Stimulated activated CD4-positive, alpha-beta T cell treated with anti-CD3 and anti-CD28 coated beads, Interleukin-12 subunit alpha, Interleukin-12 subunit beta, amount 100 ng/mL, for 48 hours (primary cell): ENCODE results near the gene NTN4.
A peak's percentile ranks its signal among the peaks of the same experiment; 100 is the strongest.
"Not testable (repeated sequence)": the region's sequence is repeated elsewhere in the genome, so short reads cannot be mapped to it uniquely, and the experiment has no call there.

Source experiments
- DNase-seq, 3 donors: peaks; one replicate each; pipeline ENCODE4 v3.0.0-alpha.2; 2020; ENCODE audit warnings: low read depth in 2 of 3, low spot score in 1 of 3

NTN4 gene

DNA sequence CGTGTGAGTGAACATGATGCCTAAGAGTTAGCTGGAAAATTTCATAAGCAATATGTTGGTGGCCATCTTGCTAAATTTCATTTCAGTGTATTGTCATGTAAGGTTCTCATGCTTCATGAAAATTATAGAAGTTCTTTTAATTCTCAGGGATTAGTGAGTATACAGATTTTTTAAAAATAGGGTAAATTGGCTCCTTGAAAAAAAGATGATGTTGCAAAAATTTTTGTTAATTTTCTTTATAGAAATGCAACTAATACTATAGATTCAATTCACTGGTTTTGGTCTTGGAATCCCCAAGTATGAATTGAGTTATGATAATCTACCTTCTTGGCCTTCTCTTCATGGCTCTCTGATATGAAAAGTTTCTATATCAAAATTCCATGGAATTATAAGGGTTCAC lies 75.4 kb downstream of the NTN4 start:
- no peak for DNase-seq

DNA sequence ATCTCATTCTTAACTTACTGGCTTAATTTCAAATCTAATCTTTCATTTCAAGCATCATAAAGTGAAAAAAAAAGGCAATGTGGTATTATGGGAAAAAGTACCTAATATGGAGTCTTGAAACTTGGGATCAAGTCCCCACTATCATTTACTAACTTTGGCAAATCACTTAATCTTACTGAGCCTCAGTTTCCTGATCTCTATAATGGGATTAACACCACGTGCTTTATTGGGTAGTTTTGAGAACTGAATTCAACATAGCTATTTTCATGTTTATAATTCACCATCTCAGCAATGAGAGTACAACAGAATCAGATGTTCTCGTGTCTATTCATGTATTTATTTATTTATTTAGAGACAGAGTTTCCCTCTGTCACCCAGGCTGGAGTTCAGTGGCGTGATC lies 78.3 kb downstream of the NTN4 start:
- no peak for DNase-seq

DNA sequence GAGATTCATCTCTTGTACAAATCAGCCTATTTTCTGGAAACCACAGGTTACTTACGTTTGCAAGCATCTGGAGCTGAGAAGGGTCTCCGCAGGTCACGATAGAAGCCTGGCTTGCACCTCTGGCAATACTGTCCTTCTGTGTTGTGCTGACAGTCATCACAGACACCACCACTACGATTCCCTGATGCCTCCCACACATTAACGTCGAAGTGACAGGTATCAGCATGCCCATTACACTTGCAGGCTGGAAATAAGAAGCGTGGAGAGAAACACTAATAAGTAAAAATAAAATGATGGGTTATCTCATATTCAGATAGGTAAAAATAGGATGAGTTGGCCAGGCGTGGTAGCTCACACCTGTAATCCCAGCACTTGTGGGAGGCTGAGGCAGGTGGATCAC lies 80.2 kb downstream of the NTN4 start:
- no peak for DNase-seq

DNA sequence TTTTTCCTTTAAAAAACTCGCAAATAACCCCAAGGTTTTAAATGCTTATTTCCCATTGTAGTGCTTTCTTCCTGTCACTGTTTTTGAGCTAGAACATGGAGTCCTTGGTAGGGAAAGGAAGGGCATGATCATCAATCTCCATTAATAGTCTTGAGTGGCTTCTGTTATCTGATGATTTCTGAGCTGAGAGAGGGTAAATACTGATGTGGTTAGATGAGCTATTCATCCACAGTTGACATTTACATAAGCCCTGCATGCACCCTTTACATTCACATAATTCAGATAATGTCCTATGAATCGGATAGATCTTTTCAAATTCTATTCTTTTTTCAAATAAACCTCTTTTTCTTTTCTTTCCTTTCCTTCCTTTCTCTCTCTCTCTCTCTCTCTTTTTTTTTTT lies 81.4 kb downstream of the NTN4 start:
- no peak for DNase-seq

DNA sequence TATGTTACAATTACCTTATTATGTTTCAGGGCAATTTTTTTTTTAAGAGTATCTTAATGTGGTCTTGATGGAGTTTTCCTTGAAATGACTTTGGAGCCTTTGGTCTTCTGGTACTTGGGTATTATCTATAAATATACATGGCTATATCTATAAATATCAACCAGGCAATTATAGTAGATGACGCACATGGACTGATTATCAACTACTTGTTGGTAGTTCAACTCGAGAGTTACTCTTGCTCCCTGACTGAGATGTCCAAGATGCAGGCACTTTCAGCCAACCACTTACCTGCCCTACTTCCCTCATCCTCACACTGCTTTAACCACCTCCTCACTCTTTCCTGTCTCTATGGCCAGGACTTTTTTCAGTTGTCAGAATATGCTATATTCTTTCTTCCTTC lies 85.4 kb downstream of the NTN4 start:
- no peak for DNase-seq

DNA sequence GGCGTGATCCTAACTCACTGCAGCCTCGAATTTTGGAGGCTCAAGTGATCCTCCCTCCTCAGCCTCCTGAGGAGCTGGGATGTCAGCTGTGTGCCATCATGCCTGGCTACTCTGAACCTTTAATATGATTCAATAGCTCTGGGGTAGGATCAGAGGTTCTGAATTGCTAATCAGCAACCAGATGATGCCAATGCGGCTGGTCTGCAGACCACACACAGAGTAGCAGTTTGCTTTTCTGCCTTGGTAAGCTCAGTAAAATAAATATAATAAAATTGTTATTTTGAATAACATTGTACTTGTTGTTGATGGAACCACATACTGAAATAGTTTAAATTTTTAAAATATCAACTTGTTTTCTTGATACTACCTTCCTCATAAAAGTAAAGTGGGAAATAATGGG lies 86.6 kb downstream of the NTN4 start:
- no peak for DNase-seq

DNA sequence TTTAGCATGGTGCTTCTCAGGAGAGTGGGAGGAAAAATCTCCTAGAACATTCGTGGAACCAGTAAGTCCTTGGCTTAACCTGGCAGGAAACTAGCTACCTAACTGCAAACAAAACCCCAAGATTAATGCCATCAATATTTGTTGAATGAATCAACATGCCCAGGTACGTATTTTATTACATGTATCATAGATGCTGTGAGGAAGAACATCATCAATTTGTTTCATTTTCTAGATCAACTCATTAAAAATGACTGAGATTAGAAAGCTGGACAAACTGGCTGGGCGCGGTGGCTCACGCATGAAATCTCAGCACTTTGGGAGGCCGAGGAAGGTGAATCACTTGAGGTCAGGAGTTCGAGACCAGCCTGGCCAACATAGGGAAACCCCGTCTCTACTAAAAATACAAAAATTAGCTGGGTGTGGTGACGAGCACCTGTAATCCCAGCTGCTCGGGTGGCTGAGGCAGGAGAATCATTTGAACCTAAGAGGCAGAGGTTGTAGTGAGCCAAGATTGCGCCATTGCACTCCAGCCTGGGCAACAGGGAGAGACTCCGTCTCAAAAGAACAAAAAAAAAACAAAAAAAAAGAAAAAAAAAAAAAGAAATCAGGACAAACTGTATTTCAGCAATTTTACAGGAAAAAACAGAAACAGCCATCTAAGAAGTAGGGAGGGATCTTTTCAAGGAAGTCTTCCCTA lies 88.7 kb downstream of the NTN4 start:
- DNase-seq = no peak

DNA sequence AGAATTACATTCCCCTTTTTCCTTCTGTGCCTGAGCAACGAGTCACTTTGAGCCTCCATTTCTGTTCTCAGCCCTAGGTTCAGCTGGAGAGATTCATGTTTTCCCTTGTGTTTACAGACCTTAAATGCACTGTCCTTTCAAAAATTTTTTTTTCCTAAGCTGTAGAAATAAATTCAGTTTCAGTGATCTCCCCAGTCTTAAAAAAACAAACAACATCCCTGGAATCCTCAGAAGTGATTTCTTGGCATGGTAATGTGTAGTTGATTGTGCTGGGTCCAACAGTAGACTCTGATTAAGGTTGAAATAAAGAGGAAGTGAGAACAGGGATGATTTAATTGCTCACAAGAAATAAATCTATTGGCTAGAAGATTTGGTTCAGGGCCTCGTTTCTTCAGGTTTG lies 89.3 kb downstream of the NTN4 start:
- DNase-seq = no peak

DNA sequence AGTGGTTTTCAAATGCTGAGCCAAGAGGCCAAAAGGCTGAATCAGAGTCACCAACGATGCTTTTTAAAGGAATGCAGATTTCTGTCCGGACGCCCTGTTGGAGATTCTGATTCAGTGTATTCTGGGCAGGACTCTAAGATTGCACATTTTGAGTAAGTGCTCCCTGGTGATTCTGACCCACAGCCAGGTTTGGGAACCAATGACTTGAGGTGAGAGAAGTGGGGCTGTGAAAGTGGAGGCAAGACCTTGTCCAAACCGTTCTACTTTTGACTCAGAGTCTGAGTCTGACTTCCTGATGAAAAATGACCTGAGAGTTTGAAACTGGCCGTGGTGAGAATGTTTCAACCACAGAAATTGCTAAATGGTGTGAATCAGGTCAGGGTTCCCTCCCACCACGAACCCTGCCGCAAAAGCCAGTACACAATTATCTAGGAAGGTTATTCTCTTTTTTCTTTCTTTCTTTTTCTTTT lies 90.2 kb downstream of the NTN4 start:
- DNase-seq = peak in 1 of 3 donors; percentile 2

DNA sequence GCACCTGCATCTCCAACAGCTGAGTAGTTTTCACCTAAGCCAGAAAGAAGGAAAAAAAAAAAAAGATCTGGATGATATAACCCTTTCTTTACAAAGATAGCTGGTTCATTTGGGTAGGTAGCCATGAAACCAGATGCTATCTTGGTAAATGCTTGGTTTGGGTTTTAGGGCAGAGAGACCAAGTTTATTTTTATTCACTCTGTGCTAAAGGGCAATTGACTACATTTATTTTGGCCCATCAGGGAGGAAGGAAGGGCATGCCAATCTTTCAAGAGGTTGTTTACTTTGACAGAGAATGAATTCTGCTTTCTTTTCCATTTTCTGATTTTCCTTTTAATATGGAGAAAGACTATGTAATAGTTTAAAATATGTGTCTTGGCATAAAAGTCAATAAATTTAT lies 91.0 kb downstream of the NTN4 start:
- DNase-seq = no peak

DNA sequence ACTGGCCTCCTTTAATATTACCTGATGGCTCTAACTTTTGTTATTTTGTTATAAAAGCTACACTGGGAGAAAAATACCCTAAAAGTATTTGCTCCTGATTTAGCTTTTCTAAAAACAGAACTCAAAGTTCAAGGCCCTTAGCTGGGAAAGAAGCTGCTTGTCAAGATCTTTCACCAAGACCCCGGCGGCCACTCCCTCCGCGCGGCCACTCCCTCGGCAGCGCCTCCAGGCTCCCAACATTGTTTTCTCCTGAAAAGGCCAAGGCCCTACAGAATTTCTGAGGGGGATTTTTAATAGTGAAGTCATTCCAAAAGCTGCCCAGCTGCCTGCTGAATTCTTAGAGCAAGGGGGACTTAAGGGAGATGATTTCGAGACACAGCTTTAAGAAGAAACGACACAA lies 96.4 kb downstream of the NTN4 start:
- no peak for DNase-seq

DNA sequence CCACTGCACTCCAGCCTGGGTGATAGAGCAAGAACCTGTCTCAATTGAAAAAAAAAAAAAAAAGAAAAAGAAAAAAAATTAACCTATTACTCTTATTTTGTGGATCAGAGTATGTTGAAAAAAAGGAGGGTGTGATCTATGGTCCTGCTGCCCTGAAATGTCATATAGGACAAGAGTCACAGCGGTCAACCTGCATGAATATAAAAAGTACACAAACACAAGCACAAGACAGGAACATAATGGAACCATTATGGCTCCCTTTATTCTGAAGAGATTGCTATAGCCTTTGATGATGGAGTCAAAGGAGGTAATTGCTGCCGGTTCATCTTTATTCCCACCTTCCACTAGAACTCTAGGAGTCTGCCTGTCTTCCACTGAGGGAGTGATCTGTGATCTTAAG lies 96.9 kb downstream of the NTN4 start:
- DNase-seq = no peak

DNA sequence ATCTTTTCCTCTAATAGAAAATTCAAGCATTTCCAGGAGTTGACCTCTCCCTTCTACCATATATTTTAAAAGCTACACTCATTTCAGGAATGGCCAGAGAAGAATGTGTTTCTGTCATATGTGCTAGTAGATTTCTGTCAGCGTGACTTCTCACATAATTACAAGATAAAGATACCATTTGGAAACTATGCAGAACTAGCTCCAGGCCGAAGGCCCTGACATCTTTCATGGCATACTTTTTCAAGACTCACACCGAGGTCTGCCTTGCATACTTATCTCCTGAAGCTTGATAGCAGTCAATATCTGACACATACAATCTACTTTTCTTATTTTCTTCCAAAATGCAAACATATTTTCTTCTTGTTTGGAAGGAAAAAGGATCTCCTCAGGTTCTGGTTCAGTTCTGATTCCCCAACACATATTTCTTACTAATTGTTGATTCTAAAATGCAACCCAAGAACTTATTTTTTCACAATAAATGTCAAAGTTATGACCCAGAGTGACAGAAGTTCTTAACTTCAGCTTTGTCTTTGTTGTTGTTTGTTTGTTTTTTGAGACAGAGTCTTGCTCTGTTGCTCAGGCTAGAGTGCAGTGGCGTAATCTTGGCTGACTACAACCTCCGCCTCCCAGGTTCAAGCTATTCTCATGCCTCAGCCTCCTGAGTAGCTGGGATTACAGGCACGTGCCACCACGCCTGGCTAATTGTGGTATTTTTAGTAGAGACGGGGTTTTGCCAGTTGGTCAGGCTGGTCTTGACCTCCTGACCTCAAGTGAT lies 99.5 kb downstream of the NTN4 start:
- DNase-seq = no peak

DNA sequence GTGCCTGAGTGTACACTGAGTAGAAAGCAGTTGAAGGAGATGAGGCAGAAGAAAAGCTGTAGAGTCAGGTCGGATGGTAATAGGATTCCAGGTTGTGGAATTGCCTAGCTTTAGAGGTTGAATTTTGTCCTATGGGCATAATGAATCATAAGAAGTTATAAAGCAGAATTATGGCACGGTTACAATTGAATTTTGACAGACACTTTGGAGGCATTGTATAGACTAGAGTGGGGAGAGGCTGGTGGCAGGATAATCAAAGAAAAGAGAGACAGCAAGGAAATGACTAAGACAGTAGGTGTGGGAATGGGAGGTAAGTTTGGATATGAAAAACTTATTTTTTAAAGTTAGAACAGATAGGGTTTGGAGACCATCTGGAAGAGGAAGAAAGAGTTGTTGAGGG lies 102.6 kb downstream of the NTN4 start:
- DNase-seq = no peak

DNA sequence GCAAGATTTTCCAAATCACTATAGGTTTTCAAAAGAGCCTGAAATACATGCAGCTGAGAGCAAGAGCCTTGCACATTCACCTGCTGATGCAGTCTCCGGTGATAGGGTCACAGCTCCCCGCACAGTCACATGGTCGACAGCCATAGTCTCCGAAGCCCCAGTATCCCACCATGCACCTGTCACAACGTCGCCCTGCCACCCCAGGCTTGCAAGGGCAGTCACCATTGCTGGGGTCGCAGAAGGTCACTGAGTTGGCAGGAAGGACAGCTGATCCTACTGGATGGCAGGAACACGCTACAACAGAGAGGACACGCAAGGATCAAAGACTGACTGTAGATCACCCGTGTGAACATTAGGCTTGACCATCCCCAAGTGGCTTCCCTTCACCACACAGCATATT lies 107.1 kb downstream of the NTN4 start:
- DNase-seq = no peak

DNA sequence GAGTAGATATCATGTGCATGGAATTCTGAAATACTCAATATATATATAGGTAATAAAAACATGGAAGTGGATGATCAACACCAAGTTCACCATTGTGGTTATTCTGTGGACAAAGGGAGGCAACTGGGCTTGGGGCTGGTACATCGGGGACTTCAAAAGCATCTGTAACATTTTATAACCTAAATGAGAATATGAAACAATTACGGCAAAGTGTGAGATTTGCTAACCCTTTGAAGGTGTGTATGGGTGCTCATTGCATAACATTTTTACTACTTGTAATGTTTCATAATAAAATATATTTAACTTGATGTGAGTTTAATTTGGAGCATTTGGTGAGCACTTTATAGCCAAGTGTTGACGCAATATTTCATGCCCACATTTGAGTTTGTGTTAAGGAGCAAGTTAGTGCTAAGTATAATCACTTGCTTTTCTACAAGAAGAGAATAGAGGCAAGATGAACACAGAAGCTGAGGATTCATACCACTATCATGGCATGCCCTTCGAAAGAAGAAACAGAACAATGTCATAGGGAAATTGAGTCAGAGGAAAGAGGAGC lies 109.3 kb downstream of the NTN4 start:
- DNase-seq = no peak

DNA sequence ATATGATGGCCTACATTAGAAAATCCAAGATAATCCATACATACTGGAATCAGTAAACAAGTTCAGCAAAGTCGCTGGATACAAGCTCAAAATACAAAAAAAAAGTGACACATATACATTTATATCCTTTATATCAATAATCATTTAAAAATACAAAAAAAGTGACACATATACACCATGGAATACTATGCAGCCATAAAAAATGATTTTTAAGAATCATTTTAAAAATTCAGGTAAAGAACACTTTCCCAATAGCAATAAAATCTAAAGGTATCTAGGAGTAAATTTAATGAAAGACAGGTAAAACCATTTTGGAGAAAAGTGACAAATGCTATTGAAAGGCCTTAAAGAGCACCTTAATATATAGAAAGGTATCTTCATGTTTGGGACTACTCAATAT lies 111.9 kb downstream of the NTN4 start:
- DNase-seq = no peak

DNA sequence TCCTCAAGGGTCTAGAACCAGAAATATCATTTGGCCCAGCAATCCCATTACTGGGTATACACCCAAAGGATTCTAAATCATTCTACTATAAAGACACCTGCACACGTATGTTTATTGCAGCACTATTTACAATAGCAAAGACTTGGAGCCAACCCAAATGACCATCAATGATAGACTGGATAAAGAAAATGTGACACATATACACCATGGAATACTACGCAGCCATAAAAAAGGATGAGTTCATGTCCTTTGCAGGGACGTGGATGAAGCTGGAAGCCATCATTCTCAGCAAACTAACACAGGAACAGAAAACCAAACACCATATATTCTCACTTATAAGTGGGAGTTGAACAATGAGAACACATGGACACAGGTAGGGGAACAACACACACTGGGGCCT lies 112.8 kb downstream of the NTN4 start:
- DNase-seq = not testable (repeated sequence)

DNA sequence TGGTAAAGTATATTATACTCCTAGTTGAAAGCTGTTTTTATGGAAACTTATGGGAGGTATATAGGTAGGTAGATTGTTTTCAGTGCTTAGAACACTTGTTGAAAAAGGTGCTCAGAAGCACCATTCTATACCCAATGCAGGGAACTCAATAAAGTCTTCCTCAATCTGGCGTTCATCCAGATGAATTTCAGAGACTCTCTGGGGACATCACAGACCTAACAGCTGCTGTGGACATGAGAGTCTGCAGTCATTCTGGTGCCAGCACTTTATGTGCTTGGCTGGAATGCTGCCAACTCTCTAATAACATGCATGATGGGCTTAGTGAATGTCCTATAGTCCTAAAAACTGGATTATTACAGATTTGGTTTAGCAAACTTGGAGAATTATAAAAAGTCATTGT lies 115.9 kb downstream of the NTN4 start:
- no peak for DNase-seq

DNA sequence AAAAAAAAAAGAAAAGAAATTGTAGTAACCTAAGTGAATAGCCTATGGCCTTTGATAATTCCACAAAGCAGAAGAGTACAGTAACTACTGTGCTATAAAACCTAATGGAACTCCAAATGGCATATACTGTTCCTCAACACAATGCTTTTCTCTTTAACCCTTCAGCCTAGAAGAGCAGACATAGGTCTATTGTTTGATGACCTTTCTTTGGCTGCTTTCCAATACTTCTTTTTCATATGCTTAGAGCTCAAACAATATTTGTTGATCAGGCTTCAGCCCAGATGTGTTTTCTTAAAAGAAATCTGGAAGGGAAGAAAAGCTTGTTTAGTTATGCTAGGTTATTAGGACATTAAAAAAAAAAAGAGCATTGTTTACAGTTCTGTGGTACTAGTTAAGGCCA lies 116.4 kb downstream of the NTN4 start:
- no peak for DNase-seq

DNA sequence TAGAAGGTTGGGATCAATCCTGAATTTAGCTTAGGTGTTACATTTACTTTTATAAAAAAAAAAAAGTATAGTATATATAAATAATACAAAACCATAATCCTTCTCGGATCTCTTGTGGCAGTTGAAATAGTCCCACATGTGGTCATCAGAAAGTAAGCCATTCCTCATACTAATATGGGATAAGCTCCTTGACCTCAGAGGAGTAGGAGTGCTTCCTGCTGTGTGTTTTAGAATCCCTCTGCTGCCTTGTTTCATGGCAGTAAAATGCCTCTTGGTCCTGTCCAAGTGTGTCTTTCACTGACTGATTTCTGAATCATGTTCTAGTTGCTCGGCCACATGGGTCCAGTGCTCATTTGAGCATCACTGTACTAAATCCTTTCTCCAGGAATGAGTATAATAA lies 117.0 kb downstream of the NTN4 start:
- DNase-seq = no peak

DNA sequence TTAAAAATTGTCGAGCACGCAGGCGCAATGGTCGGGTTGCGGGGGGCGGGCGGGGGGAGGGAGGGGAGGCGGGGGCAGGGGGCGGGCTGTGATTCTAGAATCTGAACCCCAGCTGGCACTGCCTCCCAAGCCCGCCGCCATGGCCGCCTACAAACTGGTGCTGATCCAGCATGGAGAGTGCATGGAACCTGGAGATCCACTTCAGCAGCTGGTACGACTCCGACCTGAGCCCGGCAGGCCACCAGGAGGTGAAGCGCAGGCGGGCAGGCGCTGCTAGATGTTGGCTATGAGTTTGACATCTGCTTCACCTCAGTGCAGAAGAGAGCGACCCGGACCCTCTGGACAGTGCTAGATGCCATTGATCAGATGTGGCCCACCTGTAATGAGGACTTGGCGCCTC lies 118.4 kb downstream of the NTN4 start:
- no peak for DNase-seq

DNA sequence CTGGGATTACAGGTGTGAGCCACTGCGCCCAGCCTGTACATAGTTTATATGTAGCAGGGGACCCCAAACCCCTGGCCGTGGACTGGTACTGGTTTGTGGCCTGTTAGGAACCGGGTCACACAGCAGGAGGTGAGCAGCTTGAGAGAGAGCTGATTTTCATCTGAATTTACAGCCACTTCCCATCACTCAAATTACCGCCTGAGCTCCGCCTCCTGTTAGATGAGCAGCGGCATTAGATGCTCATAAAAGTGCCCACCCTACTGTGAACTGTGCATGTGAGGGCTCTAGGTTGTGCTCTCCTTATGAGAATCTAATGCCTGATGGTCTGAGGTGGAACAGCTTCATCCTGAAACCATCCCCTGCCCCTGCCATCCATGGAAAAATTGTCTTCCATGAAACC lies 119.3 kb downstream of the NTN4 start:
- no peak for DNase-seq
